ENCODE data around the gene AGBL4. TPM values are rescaled to one million over a fixed set of nuclear protein-coding genes. Genes with fewer than 3 reads are reported as not detected.
A peak's percentile ranks its signal among the peaks of the same experiment; 100 is the strongest.
"Not testable (repeated sequence)": the region's sequence is repeated elsewhere in the genome, so short reads cannot be mapped to it uniquely, and the experiment has no call there.

AGBL4 gene
- total and polyA plus RNA-seq, 8 donors = 0.32 to 1.3 (median 0.87) TPM

DNA sequence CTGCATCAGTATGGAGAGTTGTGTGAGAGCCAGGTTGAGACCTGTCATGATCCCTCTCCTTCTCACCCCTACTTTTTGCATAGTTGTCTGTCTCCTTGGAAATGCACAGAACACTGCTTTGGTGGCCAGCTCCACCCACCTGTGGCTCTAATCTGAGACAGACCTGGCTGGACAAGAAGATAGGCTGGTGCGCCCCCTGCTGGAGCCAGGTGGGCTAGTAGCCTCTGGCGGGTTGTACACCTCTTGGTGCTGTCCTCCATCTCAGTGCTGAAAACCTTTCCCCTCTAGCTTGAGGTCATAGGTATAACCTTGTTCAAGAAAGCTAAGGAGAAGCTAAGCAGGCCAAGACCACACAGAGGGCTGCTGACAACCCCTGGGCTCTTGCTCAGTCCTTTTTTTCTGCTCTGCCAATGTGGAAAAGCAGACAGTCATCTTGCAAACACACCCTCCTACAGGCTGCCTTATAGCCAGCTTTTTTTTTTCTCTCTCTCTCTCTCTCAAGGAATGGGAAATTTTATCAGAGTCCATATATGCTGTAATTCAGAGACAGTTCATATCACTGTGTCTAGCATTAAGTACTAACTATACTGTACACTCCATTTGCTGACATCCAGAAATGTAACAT lies 1492.9 kb downstream of the AGBL4 start:
- ATAC-seq (peak; percentile 90), DNase-seq (peak; percentile 31 to 70 (median 52))
- TF ChIP-seq, protein P1, sequence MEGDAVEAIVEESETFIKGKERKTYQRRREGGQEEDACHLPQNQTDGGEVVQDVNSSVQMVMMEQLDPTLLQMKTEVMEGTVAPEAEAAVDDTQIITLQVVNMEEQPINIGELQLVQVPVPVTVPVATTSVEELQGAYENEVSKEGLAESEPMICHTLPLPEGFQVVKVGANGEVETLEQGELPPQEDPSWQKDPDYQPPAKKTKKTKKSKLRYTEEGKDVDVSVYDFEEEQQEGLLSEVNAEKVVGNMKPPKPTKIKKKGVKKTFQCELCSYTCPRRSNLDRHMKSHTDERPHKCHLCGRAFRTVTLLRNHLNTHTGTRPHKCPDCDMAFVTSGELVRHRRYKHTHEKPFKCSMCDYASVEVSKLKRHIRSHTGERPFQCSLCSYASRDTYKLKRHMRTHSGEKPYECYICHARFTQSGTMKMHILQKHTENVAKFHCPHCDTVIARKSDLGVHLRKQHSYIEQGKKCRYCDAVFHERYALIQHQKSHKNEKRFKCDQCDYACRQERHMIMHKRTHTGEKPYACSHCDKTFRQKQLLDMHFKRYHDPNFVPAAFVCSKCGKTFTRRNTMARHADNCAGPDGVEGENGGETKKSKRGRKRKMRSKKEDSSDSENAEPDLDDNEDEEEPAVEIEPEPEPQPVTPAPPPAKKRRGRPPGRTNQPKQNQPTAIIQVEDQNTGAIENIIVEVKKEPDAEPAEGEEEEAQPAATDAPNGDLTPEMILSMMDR (IDR thresholded peaks at IDR 0.05) = peak; percentile 49 to 55
- intact Hi-C loops (cut with DNase I) = no loop called here
- Histone ChIP-seq H3K9me3 (no peaks in the 10 kb centered on the region), H3K27ac (no peak overlapping the region), H3K4me3 (no peak overlapping the region), H3K4me1 (no peaks in the 10 kb centered on the region), H3K27me3 (peaks cover 0 to 38% of the 10 kb centered on the region in 2 donors), H3K36me3 (no peaks in the 10 kb centered on the region)

DNA sequence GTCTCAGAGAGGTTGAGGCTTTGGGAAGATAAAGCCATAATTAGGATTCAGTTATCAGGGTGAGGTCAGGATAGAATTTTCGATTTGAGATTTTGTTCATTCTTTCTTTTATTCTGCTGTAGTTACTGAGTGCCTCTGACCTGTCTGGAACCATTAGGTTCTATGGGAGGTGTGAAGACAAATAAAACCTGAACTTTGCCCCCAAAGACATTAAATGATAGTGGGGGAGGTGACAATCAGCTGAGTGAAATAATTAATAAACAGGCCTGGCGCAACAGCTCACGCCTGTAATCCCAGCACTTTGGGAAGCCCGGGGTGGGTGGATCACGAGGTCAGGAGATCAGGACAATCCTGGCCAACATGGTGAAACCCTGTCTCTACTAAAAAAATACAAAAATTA lies 1496.7 kb downstream of the AGBL4 start:
- TF ChIP-seq, protein P1 (IDR thresholded peaks at IDR 0.05) = no peak
- Histone ChIP-seq H3K9me3 (no peaks in the 10 kb centered on the region), H3K36me3 (no peaks in the 10 kb centered on the region), H3K27me3 (peaks cover 0 to 24% of the 10 kb centered on the region in 2 donors), H3K27ac (no peak overlapping the region), H3K4me1 (no peaks in the 10 kb centered on the region), H3K4me3 (no peak overlapping the region)
- ATAC-seq (no peak), DNase-seq (no peak)
- intact Hi-C loops (cut with DNase I) = no loop called here

DNA sequence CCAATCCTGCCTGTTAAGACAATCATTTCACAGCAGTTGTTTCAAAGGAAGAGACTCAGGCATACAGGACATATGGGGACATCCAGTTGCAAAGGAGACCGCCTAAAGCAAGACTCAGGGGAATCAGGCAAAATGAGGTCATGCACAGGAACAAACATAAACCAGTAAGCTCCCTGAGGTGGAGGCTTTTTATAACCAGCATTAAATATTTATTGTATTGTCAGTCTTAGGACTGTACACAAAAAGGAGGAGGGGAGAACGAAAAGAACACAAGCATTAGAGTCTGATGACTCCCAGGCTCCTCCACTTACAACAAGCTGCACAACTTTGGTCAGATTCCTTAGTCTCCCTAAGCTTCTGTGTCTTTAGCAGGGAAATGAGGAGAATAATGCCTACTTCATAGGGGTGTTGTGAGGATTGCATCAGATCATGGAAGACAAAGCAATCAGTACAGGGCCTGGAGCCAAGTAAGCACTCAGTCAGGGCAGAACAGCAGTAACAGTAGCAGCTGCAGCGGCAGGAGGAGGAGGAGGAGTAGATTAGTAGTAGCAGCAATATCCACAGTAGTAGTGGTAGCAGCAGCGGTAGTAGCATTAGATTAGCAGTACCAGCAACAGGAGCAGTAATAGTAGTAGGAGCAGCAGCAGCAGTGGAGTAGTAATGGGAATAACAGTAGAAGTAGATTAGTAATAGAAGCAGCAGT lies 1497.6 kb downstream of the AGBL4 start:
- peak in 2 of 4 donors; percentile 42 to 71 for DNase-seq
- peaks cover 0 to 20% of the 10 kb centered on the region in 2 donors for H3K27me3 ChIP-seq
- H3K27ac ChIP-seq = no peak overlapping the region
- TF ChIP-seq, protein P1 (IDR thresholded peaks at IDR 0.05) = no peak
- no peaks in the 10 kb centered on the region for H3K36me3 ChIP-seq
- H3K4me3 ChIP-seq = no peak overlapping the region
- intact Hi-C loops (cut with DNase I) = no loop called here
- no peaks in the 10 kb centered on the region for H3K4me1 ChIP-seq
- peak; percentile 55 for ATAC-seq
- no peaks in the 10 kb centered on the region for H3K9me3 ChIP-seq

DNA sequence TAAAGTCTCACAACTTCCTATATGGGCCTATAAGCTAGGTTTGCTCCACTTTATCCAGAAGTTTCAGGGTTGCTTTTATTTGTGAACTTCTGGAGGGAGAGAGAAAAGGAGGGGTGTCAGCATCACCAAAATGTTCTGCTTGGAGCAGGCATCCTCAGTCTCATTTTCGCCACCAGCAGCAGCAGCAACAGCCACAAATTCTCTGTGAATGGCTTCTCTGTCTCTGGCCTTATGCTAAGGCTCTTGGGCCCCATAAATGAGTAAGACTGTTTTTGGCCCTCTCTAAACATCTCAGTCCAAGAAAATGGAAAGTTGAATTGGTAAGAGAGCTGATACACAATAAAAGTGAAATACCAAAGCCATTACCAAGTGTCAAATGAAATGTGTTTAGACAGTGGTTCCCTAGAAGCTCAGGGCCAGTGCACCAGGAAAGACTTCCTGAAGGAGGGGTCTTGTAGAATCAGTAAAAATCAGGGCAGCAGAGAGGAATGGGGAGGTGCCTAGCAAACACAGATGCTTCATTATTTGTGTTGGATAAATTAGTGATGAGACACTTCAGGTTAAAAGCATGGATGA lies 1498.8 kb downstream of the AGBL4 start:
- no peak for DNase-seq
- no peak overlapping the region for H3K27ac ChIP-seq
- H3K27me3 ChIP-seq = peaks cover 0 to 11% of the 10 kb centered on the region in 2 donors
- intact Hi-C loops (cut with DNase I) = no loop called here
- ATAC-seq = no peak
- H3K4me1 ChIP-seq = no peaks in the 10 kb centered on the region
- TF ChIP-seq, protein P1 (IDR thresholded peaks at IDR 0.05) = no peak
- H3K36me3 ChIP-seq = no peaks in the 10 kb centered on the region
- no peaks in the 10 kb centered on the region for H3K9me3 ChIP-seq
- H3K4me3 ChIP-seq = no peak overlapping the region

DNA sequence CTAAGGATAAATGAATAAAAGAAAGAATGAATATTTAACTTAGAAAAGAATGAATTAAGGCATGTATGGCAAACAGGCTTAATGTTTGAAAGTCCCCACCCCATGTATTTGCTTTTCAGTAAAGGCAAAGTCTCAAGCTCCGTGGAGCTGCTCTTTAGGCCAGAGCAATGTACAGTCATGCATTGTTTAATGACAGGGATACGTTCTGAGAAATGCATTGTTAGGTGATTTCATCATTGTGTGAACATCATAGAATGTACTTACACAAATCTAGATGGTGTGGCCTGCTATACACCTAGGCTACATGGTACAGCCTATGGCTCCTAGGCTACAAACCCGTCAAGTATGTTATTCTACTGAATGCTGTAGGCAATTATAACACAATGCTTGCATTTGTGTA lies 1500.2 kb downstream of the AGBL4 start:
- intact Hi-C loops (cut with DNase I) = no loop called here
- peaks cover 0 to 4% of the 10 kb centered on the region in 2 donors for H3K27me3 ChIP-seq
- H3K36me3 ChIP-seq = no peaks in the 10 kb centered on the region
- no peak overlapping the region for H3K27ac ChIP-seq
- ATAC-seq = no peak
- no peaks in the 10 kb centered on the region for H3K9me3 ChIP-seq
- TF ChIP-seq, protein P1 (IDR thresholded peaks at IDR 0.05) = no peak
- no peaks in the 10 kb centered on the region for H3K4me1 ChIP-seq
- no peak overlapping the region for H3K4me3 ChIP-seq
- DNase-seq = no peak

DNA sequence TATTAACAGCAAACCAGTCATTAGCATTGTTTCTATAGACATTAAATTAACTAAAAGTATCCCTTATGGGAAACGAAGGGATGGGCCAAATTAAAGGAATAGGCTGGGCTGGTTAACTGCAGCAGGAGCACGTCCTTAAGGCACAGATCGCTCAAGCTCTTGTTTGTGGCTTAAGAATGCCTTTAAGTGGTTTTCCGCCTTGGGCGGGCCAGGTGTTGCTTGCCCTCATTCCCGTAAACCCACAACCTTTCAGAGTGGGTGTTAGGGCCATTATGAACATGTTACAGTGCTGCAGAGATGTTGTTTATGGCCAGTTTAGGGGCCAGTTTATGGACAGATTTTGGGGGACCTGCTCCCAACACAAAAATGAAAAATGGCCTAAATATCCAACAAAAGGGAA lies 1503.9 kb downstream of the AGBL4 start:
- ATAC-seq; H3K9me3 ChIP-seq; H3K36me3 ChIP-seq; H3K27me3 ChIP-seq; H3K27ac ChIP-seq; H3K4me1 ChIP-seq; DNase-seq; H3K4me3 ChIP-seq; intact Hi-C loops (cut with DNase I): not testable (repeated sequence)
